Cardiac fibroblast (primary cell): ENCODE data around the gene MARVELD2.

ENCODE experiments used
- DNase-seq, 2 donors: peaks; one replicate each; pipeline versions ENCODE4 v3.0.0 to v3.0.0-alpha.2; 2010; ENCODE audit warnings: low read depth in 2 of 2
- H3K4me3 ChIP-seq, 2 donors: replicated peaks in 1 of 2; 1 replicate in 1 of 2; 2 replicates in 1 of 2; pipeline ENCODE4 v1.5.1; 2011; ENCODE audit warnings: low read depth in 2 of 2, low read length in 2 of 2, mild to moderate bottlenecking in 2 of 2, moderate library complexity in 1 of 2
- CTCF ChIP-seq: IDR thresholded peaks from one replicate; pipeline ENCODE4 v1.5.1; 2011; ENCODE audit warnings: low read depth, mild to moderate bottlenecking, low read length, inconsistent platforms

The MARVELD2 gene

DNA sequence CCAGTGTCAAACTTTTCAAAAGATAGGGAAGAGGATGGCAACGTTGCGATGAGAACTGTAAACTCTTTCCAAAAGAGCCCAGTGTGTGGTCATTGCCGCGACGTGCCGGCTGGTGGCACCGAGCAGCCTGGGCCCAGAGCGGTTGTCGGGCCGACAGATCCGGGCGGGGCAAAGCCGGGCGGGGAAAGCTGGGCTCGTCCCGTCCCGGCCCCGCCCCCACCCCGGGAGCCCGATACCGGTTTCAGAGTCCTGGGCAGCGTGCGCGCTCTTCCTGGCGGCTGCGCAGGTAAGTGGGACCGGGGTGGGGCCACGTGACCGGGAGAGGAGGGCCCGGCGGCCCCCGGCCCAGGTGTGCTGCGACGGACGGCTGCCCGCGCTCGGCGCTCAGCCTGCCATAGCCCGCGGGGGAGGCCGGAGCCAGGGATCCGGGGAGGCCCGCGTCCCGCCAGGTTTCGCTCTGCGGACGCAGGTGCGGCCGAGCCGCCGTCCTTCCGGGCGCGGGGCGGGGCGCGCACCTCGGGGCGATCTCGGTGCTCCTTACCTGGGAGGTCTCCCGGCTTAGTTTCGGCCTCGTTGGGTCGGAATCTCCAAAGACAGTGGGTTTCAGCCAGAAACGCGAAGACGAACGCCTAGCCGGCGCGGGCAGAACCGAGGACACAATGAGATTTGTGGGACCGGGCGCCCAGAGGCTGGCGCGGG is at the start of gene MARVELD2:
Gene MARVELD2, plus strand, starts transcription at position 232 of the 699 bp plus-strand sequence. CDS start 4,270 bp downstream, outside the sequence.
- TF ChIP-seq CTCF = no peak
- DNase-seq = peak in 1 of 2 donors; percentile 50
- H3K4me3 ChIP-seq = peak within 1 kb of the TSS in 1 of 2 donors; percentile 44

DNA sequence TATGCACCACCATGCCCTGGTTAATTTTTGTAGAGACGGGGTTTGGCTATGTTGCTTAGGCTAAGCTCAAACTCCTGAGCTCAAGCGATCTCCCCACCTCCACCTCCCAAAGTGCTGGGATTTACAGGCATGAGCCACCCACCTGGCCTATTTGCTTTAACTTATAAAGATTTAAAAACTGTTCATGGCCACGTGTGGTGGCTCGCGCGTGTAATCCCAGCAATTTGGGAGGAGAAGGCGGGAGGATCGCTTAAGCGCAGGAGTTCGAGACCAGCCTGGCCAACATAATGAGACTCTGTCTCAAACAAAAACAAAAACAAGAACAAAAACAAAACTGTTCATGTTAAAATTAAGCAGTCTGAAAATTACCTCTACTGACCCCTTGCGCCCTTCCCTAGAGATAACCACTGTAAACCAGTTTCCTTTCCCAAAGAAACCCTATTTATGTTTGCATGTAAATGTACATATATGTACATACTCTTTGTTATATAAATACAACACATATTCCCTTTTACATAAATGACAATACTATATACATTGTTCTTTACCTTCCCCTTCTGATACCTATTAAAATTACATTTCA is 47.1 kb upstream of the MARVELD2 start:
- H3K4me3 ChIP-seq = peak overlapping the region; percentile 86 to 88
- no peak for DNase-seq
- no peak for TF ChIP-seq CTCF

GRCh38 chr5:69368458-69369339 is 46.2 kb upstream of the MARVELD2 start:
- peak overlapping the region; percentile 86 to 88 for H3K4me3 ChIP-seq
- peak in 1 of 2 donors; percentile 13 for DNase-seq
- no peak for TF ChIP-seq CTCF

GRCh38 chr5:69369340-69370121 is 45.4 kb upstream of the MARVELD2 start, which contains the start of the genes AK6, RAD17 and TAF9:
Gene AK6 (minus strand): TSS chr5:69369520. CDS start chr5:69369490, 30 bp downstream.
Gene RAD17 (plus strand): TSS chr5:69369818. CDS start chr5:69372209, 2,391 bp downstream.
Gene TAF9 (minus strand): TSS chr5:69369520. CDS start chr5:69365737, 3,783 bp downstream.
- no peak for TF ChIP-seq CTCF

DNA sequence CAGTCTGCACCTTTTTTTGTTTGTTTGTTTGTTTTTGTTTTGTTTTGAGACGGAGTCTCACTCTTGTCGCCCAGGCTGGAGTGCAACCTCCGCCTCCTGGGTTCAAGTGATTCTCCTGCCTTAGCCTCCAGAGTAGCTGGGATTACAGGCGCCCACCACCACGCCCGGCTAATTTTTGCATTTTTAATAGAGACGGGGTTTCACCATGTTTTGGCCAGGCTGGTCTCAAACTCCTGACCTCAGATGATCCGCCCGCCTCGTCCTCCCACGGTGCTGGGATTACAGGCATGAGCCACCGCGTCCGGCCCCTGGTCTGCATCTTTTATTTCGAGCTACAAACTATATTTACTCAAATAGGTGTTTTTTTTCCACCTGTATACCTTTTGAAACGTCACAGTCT is 44.6 kb upstream of the MARVELD2 start:
- peak in 1 of 2 donors; percentile 6 for DNase-seq
- peak overlapping the region; percentile 86 to 88 for H3K4me3 ChIP-seq

More at GRCh38 chr5:69369340-69370121, 45.4 kb upstream of the MARVELD2 start, which contains the start of the genes AK6, RAD17 and TAF9:
- peak within 1 kb of the TSS; percentile 86 to 88 for H3K4me3 ChIP-seq
- peak; percentile 94 for DNase-seq

- no peak for DNase-seq
- no peak for TF ChIP-seq CTCF
- H3K4me3 ChIP-seq = no peak overlapping the region
Observed at GRCh38 chr5:69372394-69372793, 42.5 kb upstream of the MARVELD2 start.
